GM19395 (cell line): ENCODE data around the gene PLXDC2.

Source experiments
- ATAC-seq: cut with Tn5 transposase; IDR thresholded peaks from one replicate; pipeline ENCODE4 v1.9.1; 2021; ENCODE audit warnings: mild to moderate bottlenecking, moderate library complexity; ENCODE audit not compliant: unreplicated experiment

PLXDC2 gene

GRCh38 chr10:20094226-20094976 is 278.2 kb downstream of the PLXDC2 start:
- ATAC-seq = no peak

- ATAC-seq = no peak
Observed at GRCh38 chr10:20100171-20100570, 283.9 kb downstream of the PLXDC2 start.

- ATAC-seq = no peak
Observed at GRCh38 chr10:20105236-20105635, 289.0 kb downstream of the PLXDC2 start.

DNA sequence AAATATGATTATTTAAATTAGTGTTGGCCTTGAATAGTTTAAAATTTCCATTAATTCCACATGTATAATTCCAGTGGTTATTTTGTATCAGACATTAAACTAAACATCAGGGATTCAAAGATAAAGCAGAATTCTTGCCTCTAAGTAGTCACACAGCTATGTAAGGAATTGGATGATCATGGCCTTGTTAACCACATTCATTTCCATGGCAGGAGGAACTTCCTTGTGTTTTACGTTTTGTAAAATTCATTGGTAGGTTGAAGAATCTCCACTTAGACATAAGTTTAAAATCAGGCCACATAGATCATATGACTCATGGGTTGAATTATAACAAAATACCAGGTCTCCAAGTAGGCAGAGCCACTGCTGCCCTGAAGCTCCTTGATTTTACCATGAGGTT is 289.7 kb downstream of the PLXDC2 start:
- ATAC-seq = no peak

DNA sequence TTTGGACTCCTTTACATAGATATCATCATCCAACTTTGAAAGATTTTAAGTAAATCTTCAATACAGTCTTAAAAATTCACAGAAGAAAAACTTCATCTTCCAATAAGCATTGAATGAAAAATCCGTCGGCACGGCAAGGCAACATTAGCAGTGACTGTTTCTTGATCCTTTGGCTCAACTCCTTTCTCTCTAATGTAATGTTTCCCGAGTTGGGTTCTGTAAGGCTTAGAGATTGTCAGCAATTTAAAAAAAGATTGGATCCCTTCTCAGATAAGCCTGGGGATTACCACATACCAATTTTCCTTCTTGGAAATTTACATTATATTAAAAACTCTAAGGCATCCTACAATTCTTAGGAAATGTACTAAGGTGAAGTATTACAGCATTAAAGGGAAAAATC is 291.8 kb downstream of the PLXDC2 start:
- ATAC-seq = no peak

GRCh38 chr10:20109613-20110012 is 293.4 kb downstream of the PLXDC2 start:
- no peak for ATAC-seq

GRCh38 chr10:20110125-20111100 is 294.2 kb downstream of the PLXDC2 start:
- no peak for ATAC-seq

DNA sequence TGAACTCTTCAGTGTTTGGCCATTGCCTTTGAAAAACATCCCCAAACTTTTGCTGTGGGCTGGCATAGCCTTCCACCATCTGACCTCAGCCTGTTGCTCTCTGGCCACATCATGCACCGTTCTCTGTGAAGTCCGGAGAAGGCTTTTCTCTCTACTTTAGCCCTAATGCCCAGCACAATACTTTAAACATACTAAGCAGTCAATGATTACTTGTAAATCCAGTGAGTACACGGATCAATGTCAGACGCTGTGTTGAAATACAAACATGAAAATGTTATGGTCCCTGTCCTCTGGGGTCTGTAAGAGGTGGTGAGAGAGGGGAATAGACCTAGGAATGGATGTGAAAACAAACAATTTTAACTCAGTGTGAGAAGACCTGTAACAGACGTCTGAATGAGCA is 297.9 kb downstream of the PLXDC2 start:
- ATAC-seq = no peak

DNA sequence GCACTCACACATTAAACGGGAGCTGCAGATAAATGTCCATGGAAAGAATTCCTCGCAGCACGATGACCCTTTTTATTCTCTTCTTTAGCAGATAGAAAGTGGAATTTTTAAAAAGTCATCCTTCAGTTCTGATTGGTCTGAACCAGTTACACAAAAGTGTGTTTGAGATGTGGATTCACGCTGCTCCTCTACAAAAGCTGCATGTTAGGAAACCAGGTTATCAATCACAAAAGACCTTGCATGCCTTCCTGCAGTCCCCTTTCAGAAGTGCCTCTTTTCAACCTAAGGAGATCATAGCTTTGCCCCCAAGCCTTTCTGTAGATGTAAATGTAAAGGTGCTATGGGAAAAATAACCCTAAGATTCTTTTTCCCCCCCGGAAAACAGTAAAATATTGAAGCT is 299.7 kb downstream of the PLXDC2 start:
- no peak for ATAC-seq

GRCh38 chr10:20117471-20117870 is 301.2 kb downstream of the PLXDC2 start:
- no peak for ATAC-seq

- ATAC-seq = no peak
Observed at GRCh38 chr10:20118119-20118518, 301.9 kb downstream of the PLXDC2 start.

- no peak for ATAC-seq
Observed at GRCh38 chr10:20128811-20129210, 312.6 kb downstream of the PLXDC2 start.

- ATAC-seq = no peak
Observed at GRCh38 chr10:20132816-20133215, 316.6 kb downstream of the PLXDC2 start.

- ATAC-seq = no peak
Observed at GRCh38 chr10:20133669-20134189, 317.5 kb downstream of the PLXDC2 start.

DNA sequence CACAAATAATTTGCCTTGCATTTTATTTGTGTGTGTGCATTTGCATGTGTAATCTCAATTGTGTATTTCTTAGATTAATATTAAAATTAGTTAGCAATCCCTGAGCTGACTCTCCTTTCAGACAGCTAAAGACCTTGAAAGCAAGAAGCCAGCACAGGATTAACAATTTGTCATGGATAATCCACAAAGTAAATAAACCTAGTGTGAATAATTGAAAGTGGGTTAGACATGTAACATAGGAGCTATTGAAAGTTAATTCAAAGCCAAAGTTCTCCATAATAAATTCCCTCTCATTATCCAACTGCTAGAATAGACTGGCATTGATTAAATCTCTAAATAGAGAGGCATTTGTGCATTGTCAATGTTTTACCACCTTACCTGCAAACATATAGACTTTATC is 326.1 kb downstream of the PLXDC2 start:
- no peak for ATAC-seq

DNA sequence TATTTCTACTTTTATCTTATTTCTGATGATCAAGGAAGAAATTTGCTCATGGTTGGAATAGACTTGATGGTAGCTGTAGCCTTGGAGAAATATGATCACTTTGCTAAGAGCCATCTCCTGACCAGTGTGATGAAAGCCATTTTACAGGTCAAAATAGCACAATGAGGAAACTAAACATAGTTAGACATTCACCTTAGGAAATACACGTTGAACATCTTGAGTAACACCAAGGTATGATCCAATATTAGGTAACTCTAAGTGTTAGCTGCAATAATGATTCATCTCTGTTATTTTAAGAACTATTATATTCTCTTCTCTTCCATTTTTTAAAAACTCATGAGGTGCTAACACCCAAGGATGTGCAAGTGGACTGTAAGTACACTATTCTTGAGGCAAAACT is 328.0 kb downstream of the PLXDC2 start:
- no peak for ATAC-seq

DNA sequence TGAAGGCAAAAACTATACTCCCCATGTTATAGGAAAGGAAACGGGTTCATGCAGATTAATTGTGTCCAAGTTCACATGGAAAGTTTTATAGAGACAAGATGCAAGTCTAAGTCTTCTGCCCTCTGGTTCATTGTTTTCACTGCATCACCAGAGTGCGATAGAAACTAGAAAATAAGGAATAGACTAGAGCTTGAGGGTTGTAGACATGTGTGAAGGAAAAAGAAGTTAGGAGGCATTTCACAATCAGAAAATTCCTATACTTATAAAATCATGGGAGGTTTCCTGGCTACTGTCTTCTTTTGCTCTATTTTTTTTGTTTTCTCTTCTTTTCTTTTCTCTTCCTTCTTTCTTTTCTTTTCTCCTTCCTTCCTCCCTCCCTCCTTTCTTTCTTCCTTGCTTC is 329.8 kb downstream of the PLXDC2 start:
- no peak for ATAC-seq

DNA sequence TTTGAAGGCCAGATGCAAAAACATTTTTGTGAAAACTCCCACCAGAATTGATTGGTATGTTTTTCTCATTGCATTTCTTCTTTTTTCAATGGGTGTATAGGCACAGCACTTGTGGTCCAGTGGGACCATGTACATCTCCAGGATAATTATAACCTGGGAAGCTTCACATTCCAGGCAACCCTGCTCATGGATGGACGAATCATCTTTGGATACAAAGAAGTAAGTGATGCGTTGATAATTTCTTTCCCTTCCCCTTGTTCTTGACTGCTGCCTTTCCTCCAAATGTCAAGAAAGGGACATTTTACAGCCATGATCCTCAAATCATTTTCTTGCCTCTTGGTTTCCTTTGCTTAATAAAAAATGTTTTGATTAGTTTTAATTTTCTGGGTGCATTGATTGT is 331.5 kb downstream of the PLXDC2 start:
- ATAC-seq = no peak

GRCh38 chr10:20156511-20156910 is 340.3 kb downstream of the PLXDC2 start:
- no peak for ATAC-seq

DNA sequence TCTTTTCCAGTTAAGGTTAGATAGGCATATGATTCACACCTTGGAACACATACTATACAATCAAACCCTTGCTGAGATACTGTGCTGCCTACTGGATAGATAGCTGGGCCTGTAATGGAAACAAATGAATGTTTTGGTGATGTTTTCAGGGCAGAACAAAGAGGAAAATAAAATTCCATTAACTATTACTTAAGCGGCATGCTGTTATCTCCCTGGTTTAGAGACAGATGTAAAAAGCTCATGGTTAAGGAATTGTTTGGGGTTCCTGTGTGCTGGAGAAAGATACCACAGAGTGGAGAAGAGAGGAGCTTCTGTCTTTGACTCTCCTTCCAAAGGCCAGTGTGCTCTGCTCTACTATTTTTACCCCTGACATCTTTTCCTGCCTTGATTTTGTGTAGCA is 341.1 kb downstream of the PLXDC2 start:
- ATAC-seq = no peak

GRCh38 chr10:20158086-20158485 is 341.9 kb downstream of the PLXDC2 start:
- no peak for ATAC-seq

GRCh38 chr10:20162123-20162522 is 345.9 kb downstream of the PLXDC2 start:
- no peak for ATAC-seq
